HG03432 (cell line): Measurements from ENCODE around the gene CACNG7.

Experiments used
- ATAC-seq: cut with Tn5 transposase; IDR thresholded peaks from one replicate; pipeline ENCODE4 v1.9.1; 2021; ENCODE audit warnings: mild to moderate bottlenecking, moderate library complexity; ENCODE audit not compliant: unreplicated experiment

Gene CACNG7

GRCh38 chr19:53903055-53903680 lies 5.9 kb upstream of the CACNG7 start:
- ATAC-seq = no peak

GRCh38 chr19:53904909-53905308 lies 4.2 kb upstream of the CACNG7 start:
- no peak for ATAC-seq

GRCh38 chr19:53905787-53906186 lies 3.3 kb upstream of the CACNG7 start:
- ATAC-seq = no peak

GRCh38 chr19:53906211-53907192 lies 2.6 kb upstream of the CACNG7 start:
- no peak for ATAC-seq

- ATAC-seq = no peak
Observed at GRCh38 chr19:53907193-53907581, 1.9 kb upstream of the CACNG7 start.

- ATAC-seq = no peak
Observed at GRCh38 chr19:53907690-53908089, 1.4 kb upstream of the CACNG7 start.

GRCh38 chr19:53908106-53908934 lies 758 bp upstream of the CACNG7 start:
- ATAC-seq = no peak

GRCh38 chr19:53909471-53910169 lies 542 bp downstream of the CACNG7 start:
- no peak for ATAC-seq

- no peak for ATAC-seq
Observed at GRCh38 chr19:53910170-53910518, 1.1 kb downstream of the CACNG7 start.

GRCh38 chr19:53912653-53913052 lies 3.6 kb downstream of the CACNG7 start:
- no peak for ATAC-seq

GRCh38 chr19:53915000-53915399 lies 5.9 kb downstream of the CACNG7 start:
- no peak for ATAC-seq

GRCh38 chr19:53916004-53916403 lies 6.9 kb downstream of the CACNG7 start:
- ATAC-seq = no peak

GRCh38 chr19:53917356-53917755 lies 8.3 kb downstream of the CACNG7 start:
- no peak for ATAC-seq

GRCh38 chr19:53927739-53928138 lies 18.7 kb downstream of the CACNG7 start:
- no peak for ATAC-seq

- ATAC-seq = no peak
Observed at GRCh38 chr19:53936029-53936428, 27.0 kb downstream of the CACNG7 start.

GRCh38 chr19:53942001-53942786 lies 33.1 kb downstream of the CACNG7 start:
- ATAC-seq = no peak

- no peak for ATAC-seq
Observed at GRCh38 chr19:53944416-53944815, 35.3 kb downstream of the CACNG7 start.

- ATAC-seq = no peak
Observed at GRCh38 chr19:53944933-53945332, 35.9 kb downstream of the CACNG7 start.

GRCh38 chr19:53945441-53945840 lies 36.4 kb downstream of the CACNG7 start:
- no peak for ATAC-seq

- ATAC-seq = no peak
Observed at GRCh38 chr19:53945998-53946397, 36.9 kb downstream of the CACNG7 start.
